PC-3 (cell line): ENCODE data around the gene SNAI3.

Source experiments
- CTCF ChIP-seq: fragments of 300-600 bp; sonication (generic); conservative IDR thresholded peaks from 2 replicates; pipeline ENCODE4 v1.5.1; 2017; ENCODE audit warnings: antibody characterized with exemption, low read depth, mild to moderate bottlenecking, low read length
- EZH2phosphoT487 ChIP-seq: fragments of 300-600 bp; sonication (generic); IDR thresholded peaks from 2 replicates; pipeline ENCODE4 v1.6.1; 2018; ENCODE audit warnings: mild to moderate bottlenecking, antibody characterized with exemption, low read length, borderline replicate concordance

- TF ChIP-seq CTCF: no peak
- no peak for TF ChIP-seq EZH2phosphoT487
Observed at GRCh38 chr16:88646345-88647034, 39.8 kb downstream of the SNAI3 start.
